ENCODE measurements around the gene BACH2.
"Not testable (repeated sequence)": the region's sequence is repeated elsewhere in the genome, so short reads cannot be mapped to it uniquely, and the experiment has no call there.

BACH2 gene

DNA sequence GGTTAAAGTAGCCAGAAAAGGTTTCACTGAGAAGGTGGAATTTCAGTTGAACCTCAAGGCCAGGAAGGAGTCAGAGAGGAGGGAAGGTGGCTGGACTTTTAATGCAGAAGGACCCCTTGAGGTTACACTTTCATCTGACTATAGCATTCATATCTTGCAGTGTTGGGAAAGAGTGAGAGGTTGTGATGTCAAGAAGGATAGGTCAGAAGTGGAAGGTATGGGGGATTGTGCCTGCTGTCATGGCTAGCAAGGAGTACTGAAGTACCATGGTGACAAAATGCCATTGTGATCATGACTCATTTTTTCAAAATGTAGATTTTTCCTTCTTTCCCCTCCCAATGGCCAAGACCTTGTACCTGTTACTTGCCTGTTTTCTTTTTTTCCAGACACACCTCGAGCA, 5.2 kb upstream of the BACH2 start:
- DNase-seq (ENCODE audit: low spot score), result no peak

DNA sequence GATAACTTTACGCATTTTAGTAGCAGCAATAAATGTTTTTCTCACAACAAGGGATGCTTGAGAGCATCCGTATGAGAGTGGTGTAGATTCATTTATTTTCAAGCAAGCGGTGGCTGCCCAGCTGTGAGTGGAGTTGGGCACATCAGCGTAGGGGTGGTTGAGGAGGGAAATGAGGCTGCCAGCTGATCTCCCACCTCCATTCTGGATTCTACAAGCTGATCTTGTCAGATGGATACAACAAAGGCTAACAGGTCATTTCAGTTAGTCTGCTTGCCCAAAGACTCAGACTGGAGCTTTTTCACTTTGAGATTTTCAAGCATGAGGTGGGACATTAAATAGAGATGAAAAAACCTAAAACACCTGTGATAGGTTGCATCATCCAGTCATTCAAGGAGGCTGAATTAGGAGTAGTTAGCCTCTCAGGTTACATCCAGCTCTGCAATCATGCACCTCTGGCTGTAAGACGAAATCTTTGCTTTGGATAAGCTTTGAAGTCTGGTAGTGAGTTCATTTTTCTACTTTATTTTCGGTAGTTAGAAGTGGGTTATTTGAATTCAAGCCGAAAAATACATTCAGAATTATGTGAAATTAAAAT, 1.9 kb upstream of the BACH2 start:
- DNase-seq (ENCODE audit: low spot score), result no peak

DNA sequence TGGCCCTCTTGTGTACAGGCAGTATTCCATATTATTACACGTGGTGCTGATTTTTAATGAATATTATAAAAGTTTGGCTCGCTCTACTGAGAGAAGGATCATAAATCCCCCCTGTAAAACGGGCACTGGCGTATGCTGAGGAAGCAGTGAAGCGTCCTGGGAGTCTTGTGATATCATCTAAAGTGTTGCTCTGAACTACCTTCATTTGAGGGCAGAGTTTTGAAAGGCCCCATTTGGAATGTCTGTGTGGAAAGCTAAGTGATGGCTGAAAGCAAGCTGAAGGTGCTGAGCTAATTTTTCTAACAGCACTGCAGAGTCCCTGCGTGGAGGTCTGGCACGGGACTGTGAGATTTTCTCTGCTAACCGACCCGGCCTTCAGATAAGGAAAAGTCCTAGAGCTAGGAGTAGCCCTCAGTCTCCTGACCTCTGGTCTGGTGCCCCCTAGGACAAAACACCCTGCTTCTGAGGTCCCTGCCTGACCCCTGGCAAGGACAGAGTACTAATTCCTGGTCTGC, 1.3 kb upstream of the BACH2 start:
- DNase-seq (ENCODE audit: low spot score), result no peak

DNA sequence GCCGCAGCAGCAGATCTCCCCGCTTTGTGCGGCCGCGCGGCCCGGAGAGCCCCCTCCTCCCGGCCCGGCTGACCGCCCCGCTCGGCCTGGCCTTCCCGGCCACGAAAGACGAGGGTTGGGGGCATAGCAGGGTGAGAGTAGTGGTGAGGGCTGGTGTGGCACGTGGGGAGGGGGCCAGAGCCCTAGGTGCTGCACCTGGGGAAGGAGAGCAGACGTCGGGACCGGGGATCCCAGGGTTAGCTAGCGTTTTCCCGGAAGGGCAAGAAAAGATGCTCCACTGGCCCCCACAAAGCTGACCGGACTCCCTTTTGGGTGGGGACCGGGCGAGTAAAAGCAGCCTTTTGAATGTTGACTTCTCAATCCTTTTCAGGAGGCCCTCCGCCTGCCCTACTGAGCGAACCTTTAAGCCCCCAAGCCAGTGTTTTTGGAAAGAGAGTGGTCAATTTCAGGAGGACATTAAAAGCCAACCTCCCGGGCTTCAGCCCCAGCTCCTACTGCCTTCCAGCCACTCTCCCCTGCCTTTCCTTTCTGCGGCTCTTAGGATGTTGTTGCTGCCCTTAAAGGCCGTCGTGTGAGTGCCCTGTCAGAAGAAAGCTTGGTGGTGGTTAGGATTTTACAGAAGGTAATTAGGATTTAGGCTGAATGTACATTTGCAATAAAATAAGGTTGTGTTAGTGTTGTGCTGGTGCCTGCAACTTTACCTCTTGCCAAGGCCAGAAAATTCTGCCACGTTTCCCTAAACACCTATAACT, 648 bp upstream of the BACH2 start:
- no peak for DNase-seq (ENCODE audit: low spot score)

DNA sequence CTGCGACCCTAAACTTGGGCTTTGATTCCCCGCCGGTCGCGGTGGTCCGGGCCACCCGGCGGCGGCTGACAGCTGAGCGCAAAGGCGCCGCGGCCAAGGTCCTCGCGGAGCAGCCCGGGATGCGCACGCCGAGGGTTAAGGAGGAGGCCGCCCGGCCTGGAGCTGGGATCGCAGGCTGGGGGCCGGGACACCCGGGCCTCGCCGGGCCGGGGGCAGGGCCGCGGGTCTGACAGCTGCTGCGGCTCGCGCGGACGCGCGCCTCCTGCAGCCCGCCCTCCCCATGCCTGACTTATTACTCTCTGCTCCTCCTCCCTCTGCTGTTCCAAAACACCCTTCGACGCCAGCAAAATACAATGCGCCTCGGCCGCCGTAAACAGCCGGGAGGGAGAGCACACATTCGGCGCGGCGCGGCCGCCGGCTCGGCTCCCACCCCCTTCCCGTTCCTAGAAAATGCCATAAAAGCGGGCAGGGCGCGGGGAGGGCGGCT, 746 bp downstream of the BACH2 start:
- peak; percentile 79 for DNase-seq (ENCODE audit: low spot score)

DNA sequence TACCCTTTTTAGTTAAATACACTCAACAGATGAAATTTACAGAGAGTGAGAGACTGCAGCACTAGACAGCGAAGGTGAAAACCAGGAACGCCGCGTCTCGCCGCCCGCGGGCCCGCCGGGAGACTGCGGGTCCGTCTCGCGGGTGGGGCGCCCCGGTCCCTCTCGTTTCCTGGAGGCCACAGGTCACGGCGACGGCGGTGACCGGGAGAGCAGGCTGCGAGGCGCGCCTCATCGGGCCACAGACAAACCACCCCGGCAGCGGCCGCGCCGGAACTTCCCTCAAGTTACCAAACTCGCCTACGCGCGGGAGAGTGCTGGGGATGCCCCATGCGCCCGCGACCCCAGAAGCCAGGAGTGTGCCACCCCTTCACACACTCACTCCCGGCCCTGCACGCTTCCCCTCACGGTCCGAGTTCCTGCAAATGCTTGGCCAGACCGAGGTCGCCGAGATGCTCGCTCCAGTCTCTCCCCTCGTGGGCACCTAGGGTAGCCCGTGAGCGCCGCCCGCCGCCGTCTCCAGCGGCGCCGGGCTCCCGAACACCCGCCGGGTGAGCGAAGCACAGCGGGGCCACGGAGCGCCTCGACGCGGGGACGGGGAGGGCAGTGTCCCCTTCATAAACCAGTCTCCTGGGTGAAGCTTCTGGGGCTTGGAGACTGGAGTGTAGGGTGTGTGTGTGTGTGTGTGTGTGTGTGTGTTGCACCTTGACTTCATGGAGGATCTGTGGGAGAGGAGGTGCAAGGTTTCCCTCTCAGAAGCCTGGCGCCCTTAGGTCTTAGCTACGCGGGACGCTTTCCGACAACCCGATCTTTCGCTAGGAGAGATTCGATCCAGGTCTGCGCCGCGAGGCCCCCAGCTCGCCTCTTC, 1.4 kb downstream of the BACH2 start:
- peak; percentile 60 for DNase-seq (ENCODE audit: low spot score)

DNA sequence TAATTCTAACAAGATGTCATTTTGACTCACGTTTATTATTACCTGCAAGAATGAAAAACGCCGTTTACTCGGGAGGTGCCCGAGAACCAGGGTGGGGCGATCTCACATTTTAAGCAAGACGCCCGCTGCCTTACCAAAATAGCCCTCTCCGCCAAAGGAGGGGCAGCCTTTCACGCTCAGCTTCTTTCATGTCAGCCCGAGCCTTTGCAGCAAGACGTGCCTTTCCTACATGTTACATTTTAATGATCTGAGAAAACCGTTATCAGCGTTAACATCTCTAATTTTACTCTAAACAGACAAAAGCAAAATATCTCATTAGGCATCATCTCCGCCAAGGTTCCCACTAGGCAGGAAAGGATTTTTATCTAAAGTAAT, 2.0 kb downstream of the BACH2 start:
- DNase-seq (ENCODE audit: low spot score), result no peak

DNA sequence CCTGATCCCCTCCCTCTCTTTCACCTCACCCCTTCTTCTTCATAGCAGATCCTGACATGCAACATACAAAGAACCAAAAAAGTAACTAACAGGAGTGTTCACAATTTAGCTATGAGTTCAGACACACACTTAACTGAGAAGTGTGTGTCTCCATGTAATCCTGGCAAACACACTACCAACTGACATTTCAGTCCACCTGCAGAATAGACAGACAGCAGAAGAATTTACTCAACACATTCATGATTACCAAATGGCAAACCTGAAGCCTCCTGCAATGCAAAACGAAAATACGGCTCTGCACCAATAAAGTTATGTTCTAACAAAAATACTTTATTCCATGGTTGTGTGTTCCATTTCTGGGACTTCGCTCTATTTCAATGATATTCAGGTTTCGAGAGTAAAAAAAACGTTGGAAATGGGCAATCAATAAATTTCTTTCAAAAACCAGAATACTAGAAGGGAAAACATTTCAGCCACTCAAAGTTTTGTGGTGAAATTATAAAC, 2.6 kb downstream of the BACH2 start:
- no peak for DNase-seq (ENCODE audit: low spot score)

DNA sequence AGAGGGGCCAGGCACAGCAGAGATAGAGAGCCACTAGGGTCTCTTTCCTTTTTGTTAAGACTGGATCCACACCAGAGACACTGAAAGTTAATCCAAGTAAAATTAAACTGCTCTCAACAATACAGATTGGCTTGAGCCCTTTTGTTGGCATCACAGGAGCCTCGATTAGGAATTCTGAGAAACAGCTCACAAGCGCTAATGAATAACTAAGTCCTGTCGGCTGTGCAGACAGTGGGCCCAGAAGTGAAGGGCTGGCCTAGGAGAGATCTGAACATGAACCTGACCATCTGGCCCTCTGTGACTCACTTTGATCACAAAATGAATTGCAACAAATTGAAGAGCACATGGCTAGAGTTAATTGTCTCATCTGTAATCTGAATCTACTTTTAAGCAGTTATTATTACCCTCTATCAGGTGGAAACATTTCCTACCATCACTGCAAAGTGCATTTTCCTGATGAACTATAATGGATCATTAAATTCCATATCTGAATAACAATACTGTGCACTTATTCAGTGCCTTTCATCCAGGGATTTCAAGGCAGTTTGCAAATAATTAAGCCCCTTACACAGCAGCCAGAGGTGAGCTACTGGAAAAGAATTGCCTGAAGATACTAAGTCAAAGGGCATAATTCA, 3.2 kb downstream of the BACH2 start:
- no peak for DNase-seq (ENCODE audit: low spot score)

DNA sequence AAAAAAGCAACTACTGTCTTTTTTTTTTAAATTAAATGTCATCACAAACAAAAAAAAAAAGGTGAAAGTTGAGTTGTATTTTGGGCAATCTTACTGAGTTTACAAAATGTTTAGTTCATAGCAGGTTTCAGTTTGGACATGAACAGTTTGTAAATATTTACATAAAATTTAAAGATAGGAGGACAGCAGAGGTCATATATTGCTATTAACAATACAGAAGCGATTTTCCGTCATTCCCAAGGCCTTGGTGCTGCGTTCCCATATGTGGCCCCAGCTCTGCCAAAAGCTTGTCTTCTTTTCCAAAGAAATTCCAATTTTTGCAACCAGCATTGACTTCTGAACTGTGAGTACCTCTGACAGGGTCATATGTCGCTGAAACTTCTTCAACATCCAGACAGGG, 5.1 kb downstream of the BACH2 start:
- DNase-seq (ENCODE audit: low spot score), result no peak

DNA sequence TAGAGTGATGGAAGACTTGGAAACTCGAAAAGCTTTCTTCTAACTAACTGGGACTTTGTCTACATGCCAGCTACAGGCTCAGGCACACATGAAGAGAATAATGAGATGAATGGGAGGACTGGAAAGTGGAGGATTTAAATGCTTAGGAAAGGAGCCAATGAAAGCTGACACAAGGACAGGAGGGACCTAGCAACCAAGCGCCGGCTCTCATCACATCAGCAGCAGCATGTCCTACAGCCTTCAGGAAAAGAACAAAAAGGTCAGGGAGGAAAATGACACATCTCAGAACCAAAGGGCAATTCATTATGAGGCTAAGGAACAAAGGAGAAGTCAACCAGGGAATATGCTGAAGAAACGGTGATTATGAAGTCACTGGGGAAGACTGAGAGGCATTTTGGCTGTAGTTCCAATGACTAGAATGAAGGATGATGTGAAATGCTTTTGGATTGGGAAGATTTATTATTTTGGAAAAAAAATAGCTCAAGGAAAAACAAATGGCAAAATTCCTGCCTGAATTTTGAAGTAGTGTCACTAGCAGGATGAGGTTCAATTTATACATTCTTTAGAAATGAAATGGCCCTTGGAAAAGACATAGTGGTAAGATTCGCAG, 5.7 kb downstream of the BACH2 start:
- no peak for DNase-seq (ENCODE audit: low spot score)

DNA sequence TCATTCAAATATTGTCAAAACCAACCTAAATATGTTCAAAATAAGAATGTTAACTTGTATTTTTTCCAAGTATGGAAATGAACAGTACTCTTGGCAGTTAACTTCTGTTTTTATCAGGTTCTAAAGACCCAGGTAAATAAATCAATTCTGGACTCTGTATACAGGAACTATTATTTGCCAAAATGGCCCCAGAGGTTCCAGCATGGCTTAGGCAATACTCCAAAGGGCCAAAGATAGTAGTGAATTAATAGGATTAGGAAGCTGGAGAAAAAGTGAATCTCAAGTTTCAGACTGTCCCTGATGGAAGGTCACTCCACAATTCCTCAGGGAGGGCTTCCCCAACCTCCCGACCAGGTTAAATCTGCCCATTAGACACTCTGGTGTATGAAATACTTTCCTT, 6.7 kb downstream of the BACH2 start:
- no peak for DNase-seq (ENCODE audit: low spot score)

DNA sequence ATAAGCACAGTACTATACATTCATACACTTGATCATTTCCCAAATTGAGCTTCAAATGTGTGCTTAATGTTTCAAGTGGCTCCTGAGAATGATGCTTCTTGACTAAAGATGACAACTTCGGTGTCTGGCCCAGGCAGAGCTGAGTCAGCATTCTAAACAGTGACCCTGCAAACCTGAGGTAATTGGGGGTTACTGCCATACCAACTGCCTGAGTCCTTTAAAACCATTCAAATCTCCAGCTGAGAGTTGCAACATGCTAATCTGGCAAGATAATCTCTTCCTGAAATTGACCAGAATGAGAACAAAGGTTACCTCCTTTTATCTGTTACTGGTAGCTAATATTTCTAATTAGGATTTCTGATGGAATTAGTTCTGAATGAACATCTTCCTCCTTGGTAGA, 8.2 kb downstream of the BACH2 start:
- no peak for DNase-seq (ENCODE audit: low spot score)

DNA sequence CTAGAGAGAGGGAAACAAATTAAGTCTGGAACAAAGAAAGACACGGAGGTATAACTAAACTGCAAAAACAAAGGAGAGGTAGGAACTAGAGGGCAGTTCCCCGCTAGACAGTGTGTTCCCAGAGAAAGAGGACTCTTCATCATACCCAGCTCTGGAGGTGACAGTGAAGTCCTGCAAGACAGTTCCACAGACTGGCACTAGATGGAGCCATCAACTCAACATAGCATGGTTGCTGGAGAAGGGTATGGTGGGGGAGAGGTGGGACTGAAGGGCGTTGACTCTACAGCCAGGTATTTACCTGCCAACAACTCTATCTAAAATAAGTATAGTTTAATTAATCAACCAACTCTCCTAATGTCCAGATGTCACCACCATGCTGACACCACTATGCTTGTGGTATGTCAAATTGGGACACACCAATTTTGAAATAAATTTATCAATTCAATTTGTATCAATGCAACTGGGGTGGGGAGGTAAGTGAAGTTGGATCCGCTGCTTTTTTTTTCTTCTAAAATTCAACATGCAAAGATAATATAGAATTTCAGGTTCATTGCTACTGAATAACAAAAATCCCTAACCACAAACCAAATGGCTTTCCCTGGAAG, 9.7 kb downstream of the BACH2 start:
- DNase-seq (ENCODE audit: low spot score), result no peak

DNA sequence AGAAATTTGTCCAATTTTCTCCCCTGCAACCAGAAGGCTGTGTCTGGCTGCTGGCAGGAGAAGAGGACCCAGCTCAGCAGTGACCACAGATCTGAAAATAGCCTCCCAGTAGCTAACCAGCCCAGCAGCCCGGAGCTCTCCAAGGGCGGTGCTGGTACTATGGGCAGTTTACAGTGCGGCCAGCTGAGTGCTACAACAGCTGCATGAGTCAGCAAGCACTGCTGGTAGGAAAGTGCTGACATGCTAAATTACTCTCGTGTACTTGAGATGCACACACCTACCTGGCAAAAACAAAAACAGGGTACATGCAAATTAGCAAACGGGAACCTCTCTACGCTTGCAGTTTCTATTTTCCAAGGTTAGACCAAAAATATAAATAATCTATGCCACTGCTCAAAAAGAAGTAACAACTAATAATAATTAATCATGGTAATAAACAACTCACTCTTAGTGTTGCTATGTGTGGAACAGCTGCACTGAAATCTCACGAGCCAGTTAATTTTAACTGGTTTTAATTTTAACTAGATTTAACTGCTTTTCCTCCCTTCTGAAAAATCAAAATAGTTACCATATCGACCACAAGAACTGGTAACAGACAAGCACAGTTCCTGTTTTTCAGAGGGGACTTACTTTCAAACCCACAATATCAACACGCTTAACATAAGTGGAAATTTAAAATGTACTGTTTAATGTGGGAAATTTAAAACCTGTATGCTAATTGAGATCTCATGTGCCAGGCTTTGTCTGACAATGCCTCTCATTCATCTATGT, 10.8 kb downstream of the BACH2 start:
- DNase-seq (ENCODE audit: low spot score), result peak; percentile 90

DNA sequence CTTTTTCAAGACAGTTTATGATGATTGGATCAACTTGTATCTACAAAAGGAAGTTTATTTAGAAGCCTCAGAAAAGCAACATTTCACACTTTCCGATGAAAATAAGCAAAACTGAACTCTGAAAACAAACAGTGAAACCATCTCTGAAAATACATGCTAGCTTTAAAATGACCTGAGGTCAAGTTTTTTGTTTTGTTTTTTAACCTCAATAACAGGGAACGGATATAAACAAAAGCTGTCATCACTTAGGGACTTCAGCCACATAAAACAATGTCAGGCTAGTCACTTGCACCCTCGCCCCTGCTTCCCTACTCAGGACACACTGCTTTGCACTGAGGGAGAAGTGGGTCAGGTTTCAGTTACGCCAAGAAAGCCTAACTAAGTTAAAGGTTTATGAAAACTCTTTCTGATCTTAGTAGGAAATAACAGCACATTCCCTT, 11.6 kb downstream of the BACH2 start:
- DNase-seq (ENCODE audit: low spot score), result no peak

DNA sequence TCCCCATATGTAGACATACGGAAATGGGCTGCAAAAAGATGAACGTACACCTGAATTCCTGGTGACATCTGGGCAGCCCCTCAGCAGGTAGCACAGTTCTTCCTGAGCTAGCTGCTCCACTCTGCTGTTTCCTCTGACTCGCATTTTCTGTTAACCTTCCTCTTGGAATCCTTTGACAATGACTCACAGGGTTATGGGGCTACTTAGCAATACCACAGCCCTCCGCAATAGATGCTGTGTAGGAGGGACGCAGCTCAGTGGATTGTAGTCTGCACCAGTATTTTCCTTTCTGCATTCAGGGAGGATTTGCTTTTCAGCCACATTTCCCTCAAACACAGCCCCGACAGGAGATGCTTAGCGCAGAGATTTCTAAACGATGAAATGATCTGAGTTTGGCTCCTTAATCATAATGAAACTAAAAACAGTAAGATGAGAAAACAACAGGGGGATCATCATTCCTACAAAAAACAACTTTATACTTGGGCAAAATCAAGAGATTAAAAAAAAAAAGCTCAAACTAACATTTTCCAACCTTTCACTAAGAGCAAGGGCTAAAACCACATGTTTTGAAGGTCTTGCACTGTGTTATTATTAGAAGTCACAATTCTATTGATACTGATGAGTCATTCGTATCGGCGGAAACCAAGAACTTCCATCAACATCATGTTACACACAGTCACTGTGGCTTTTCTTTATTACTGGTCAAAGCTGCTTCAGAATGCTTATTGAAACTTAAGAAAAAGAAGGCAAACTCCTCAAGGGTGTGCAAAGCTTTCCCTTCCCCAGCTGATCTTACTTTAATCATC, 12.2 kb downstream of the BACH2 start:
- no peak for DNase-seq (ENCODE audit: low spot score)

DNA sequence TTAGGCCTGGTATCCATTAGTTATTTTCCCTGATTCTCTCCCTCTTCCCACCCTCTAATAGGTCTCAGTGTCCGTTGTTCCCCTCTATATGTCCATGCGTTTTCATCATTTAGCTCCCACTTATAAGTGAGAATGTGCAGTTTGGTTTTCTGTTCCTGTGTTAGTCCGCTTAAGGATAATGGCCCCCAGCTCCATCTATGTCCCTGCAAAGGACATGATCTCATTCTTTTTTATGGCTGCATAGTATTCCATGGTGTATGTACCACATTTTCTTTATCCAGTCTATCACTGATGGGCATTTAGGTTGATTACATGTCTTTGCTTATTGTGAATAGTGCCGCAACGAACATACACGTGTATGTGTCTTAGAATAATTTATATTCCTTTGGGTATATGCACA, 14.4 kb downstream of the BACH2 start:
- not testable (repeated sequence) for DNase-seq (ENCODE audit: low spot score)

DNA sequence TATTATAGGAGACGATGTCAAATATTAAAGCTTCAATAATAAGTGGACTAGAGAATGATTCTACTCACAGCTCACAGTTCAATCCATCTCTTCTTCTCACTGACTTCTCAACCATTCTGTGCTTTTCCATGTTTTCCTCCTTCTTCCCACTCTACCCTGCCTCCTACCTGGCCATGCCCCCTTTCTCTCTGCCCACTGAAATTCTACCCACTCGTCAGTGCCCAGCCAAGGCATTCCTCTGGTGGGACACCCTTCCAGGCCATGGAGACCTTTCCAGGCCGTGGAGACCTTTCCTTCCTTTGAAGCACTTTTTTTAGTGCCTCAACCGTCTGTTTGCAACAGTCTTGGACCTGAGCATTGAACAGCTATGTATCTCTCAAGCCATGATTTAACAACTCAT, 18.5 kb downstream of the BACH2 start:
- no peak for DNase-seq (ENCODE audit: low spot score)
